CD4-positive, alpha-beta T cell treated with Interleukin-12 subunit alpha and Interleukin-12 subunit beta, for 1 hour (primary cell): Measurements from ENCODE around the gene RNASEL.
"Not testable (repeated sequence)": the region's sequence is repeated elsewhere in the genome, so short reads cannot be mapped to it uniquely, and the experiment has no call there.

Source experiments
- DNase-seq: peaks from one replicate; pipeline ENCODE4 v3.0.0-alpha.2; 2020

Gene RNASEL

DNA sequence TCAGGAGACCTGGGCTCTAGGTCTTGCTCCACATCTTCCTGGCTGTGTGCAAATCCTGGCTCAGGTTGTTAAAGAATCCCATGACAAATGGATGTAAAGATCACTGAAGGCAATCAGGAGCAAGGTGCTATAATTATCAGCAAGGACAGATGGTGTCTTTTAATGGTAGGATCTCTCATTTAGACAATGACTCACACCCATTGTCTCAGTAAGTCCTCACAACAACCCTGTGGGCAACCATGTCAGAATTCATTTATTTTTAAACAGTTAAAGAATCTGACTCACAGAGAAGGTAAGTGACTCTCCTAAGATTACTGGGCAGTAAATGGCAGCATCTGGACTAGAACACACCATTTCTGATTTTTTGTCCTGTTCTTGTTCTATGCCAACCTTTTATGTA lies 32.8 kb downstream of the RNASEL start:
- DNase-seq: no peak

DNA sequence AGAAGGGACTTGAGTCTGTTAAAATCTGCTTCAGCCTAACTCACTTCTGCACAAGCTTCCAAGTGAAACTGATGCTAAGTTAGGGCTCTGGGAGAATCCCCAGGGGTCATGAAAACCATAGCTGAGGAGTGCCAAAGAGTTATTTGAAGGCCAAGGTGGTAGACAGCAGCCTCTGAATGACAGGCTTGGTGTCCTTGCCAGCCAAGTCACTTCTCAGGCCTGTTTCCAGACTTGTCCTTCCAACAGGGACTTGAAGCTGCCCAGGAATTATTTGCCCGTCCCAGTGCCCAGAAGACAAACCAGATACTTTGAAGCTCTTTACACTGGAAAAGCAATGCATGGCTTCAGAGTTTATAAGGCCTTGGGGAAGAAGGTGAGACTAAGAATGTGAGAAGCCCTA lies 33.6 kb downstream of the RNASEL start:
- DNase-seq: no peak

DNA sequence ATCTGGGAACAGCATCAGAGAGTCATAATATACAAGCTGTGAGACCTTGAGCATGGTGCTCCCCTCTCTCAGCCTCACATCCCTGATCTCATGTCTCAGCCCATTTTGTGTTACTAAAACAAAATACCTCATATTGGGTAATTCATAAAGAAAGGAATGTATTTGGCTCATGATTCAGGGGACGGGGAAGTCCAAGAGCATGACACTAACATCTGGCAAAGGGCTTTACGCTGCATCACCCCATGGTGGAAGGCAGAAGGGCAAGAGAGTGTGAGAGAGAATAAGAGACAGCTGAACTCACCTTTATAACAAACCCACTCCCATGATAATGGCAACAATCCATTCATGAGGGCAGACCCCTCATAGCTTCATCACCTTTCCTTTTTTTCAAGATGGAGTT lies 36.5 kb downstream of the RNASEL start:
- DNase-seq: no peak

DNA sequence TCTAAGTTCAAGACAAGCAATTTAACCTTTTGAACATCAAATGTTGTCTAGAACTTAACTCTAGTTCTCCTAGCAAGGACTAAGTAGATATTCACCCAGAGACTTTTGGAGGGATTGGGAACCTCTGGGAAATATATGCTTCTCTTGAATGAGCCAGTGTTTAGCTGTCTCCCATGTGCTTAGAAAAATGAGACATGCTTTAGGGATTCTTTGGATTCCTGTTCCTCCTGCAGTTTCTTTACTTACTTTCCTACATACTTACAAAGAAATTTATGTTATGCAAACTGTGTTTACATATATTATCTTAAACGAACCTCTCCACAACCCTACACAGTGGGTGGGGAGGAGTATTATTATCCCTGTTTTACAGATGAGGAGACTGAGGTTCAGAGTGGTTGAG lies 39.2 kb downstream of the RNASEL start:
- no peak for DNase-seq

DNA sequence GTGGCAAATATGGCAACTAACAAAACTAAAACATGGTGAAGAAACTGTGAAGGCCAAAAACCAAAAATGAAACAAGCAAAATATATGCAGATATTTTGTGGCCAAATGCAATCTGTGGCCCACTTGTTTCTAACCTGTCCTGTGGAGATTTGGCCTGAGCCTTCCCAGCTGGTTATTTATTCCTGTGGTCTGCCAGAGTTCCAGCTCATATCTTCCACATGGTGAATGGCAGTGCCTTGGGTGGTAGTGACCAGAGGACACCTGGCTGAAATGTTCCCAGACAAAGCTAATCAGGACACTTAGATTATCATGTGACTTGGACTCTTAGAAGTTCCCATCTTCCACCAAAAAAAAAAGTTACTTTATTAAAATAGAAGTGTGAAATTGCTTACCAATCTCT lies 39.7 kb downstream of the RNASEL start:
- DNase-seq: no peak

DNA sequence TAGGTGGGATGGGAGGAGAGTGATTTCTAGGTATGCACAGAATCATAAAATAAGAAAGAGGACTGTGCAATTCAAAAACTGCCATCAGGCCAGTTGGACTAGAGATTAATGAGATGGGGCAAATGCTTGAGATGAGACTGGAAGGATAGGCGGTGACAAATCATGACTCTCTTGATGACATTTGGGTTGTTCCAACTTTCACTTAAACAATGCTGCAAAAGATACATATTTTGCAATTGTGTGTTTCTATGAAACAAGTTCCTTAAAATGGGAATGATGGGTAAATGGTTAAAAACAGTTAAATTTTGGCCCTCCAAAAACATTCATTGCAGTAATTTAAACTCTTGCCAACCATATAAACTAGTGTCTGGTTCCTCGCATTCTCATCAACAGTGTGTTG lies 55.2 kb downstream of the RNASEL start:
- no peak for DNase-seq

DNA sequence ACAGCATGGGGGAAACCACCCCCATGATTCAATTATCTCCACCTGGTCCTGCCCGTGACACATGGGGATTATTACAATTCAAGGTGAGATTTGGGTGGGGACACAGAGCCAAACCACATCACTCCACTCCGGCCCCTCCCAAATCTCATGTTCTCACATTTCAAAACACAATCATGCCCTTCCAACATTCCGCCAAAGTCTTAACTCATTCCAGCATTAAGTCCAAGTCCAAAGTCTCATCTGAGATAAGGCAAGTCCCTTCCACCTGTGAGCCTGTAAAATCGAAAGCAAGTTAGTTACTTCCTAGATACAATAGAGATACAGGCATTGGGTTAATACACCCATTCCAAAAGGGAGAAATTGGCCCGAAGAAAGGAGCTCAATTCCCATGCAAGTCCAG lies 60.9 kb downstream of the RNASEL start:
- not testable (repeated sequence) for DNase-seq

DNA sequence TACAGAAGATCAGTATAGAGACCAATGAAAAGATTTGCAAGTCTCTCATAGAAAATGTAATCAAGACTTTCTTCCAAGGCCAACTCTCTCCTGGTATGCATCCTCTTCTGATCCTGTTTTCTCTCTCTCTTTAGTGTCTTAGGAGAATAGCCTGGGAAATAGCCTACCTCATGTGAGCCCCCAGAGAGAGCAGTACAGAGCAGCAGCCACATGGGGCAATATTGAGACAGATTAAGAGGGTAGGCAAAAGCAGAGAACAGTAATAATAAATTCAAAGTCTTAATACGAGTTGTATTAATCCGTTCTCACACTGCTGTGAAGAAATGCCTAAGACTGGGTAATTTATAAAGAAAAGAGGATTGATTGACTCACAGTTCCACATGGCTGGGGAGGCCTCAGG lies 61.4 kb downstream of the RNASEL start:
- DNase-seq: no peak

DNA sequence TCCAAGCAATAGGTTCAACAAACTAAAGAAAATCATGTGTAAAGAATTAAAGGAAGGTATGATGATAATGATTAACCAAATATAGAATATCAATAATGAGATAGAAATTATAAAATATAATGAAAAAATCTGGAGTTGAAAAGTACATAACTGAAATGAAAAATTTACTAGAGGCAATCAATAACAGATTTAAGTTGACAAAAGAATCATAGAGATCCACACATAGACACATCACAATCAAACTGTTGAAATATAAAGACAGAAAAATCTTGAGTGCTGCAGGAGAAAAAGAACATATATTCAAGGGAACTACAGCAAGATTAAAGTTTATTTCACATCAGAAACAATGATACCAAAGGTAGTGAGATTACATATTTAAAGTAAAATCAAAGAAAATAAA lies 63.7 kb downstream of the RNASEL start:
- no peak for DNase-seq
